Measurements from ENCODE around the gene LURAP1L. TPM values are rescaled to one million over a fixed set of nuclear protein-coding genes. Genes with fewer than 3 reads are reported as not detected.
A peak's percentile ranks its signal among the peaks of the same experiment; 100 is the strongest.

The LURAP1L gene
- polyA plus RNA-seq, 1 donor (not counting 4 experiments of a cell fraction or from before 2014, with no cell fraction given): 25.0 TPM

GRCh38 chr9:12785941-12786340 lies 11.1 kb downstream of the LURAP1L start:
- H3K79me2 ChIP-seq (ENCODE audit: control insufficient read depth, insufficient read depth, low read length): peaks cover 8% of the 10 kb centered on the region

GRCh38 chr9:12790001-12790400 lies 15.2 kb downstream of the LURAP1L start:
- H3K9ac ChIP-seq (ENCODE audit: control insufficient read depth, extremely low read depth, insufficient read depth, low read length): no peak overlapping the region
- no peaks in the 10 kb centered on the region for H3K9me3 ChIP-seq (ENCODE audit: control insufficient read depth, low read depth, low read length)
- peaks cover 0 to 3% of the 10 kb centered on the region in 2 experiments for H3K36me3 ChIP-seq (ENCODE audit: control insufficient read depth in 2 of 2, extremely low read depth in 1 of 2, insufficient read depth in 2 of 2, low read length in 2 of 2)
- no peaks in the 10 kb centered on the region for H3K79me2 ChIP-seq (ENCODE audit: control insufficient read depth, insufficient read depth, low read length)
- H3K9me1 ChIP-seq (ENCODE audit: control insufficient read depth, extremely low read depth, insufficient read depth, low read length): no peaks in the 10 kb centered on the region
- H3K4me2 ChIP-seq (ENCODE audit: control insufficient read depth, extremely low read depth, insufficient read depth, low read depth, low read length): no peak overlapping the region
- dilution Hi-C loops (cut with MboI; ENCODE audit: extremely low pct_ligation_motif_present, low sequenced_read_pairs): no loop called here
- H2AFZ ChIP-seq (ENCODE audit: control insufficient read depth, low read length): no peak overlapping the region
- no peak for DNase-seq (ENCODE audit: low read depth, low spot score)
- peaks cover 11% of the 10 kb centered on the region for H3K4me1 ChIP-seq (ENCODE audit: control insufficient read depth, extremely low read depth, insufficient read depth, low read length)
- TF ChIP-seq CTCF (optimal IDR thresholded peaks at IDR 0.05 in 1 of 3, IDR thresholded peaks at IDR 0.05 in 1 of 3, conservative IDR thresholded peaks at IDR 0.05 in 1 of 3; ENCODE audit: extremely low read depth in 1 of 3, insufficient read depth in 2 of 3, low read length in 3 of 3) (no peak), EZH2 (IDR thresholded peaks at IDR 0.05; ENCODE audit: low read length) (no peak)
- H4K20me1 ChIP-seq (ENCODE audit: control insufficient read depth, extremely low read depth, insufficient read depth, low read length): no peaks in the 10 kb centered on the region
- H3K27ac ChIP-seq (ENCODE audit: control insufficient read depth, insufficient read depth, low read length): no peak overlapping the region
- H3K27me3 ChIP-seq (ENCODE audit: control insufficient read depth, extremely low read depth, insufficient read depth, low read length): no peaks in the 10 kb centered on the region
- H3K4me3 ChIP-seq (ENCODE audit: control insufficient read depth in 2 of 3, extremely low read depth in 1 of 3, insufficient read depth in 2 of 3, low read depth in 1 of 3, low read length in 3 of 3): no peak overlapping the region
- no peak for FAIRE-seq

More at GRCh38 chr9:12785941-12786340, 11.1 kb downstream of the LURAP1L start:
- dilution Hi-C loops (cut with MboI; ENCODE audit: extremely low pct_ligation_motif_present, low sequenced_read_pairs): no loop called here
- Histone ChIP-seq H3K4me3 (ENCODE audit: control insufficient read depth in 2 of 3, extremely low read depth in 1 of 3, insufficient read depth in 2 of 3, low read depth in 1 of 3, low read length in 3 of 3) (no peak overlapping the region), H3K9me3 (ENCODE audit: control insufficient read depth, low read depth, low read length) (no peaks in the 10 kb centered on the region), H3K36me3 (ENCODE audit: control insufficient read depth in 2 of 2, extremely low read depth in 1 of 2, insufficient read depth in 2 of 2, low read length in 2 of 2) (peaks cover 0 to 3% of the 10 kb centered on the region in 2 experiments), H3K27me3 (ENCODE audit: control insufficient read depth, extremely low read depth, insufficient read depth, low read length) (no peaks in the 10 kb centered on the region), H3K4me2 (ENCODE audit: control insufficient read depth, extremely low read depth, insufficient read depth, low read depth, low read length) (no peak overlapping the region), H3K9me1 (ENCODE audit: control insufficient read depth, extremely low read depth, insufficient read depth, low read length) (no peaks in the 10 kb centered on the region), H4K20me1 (ENCODE audit: control insufficient read depth, extremely low read depth, insufficient read depth, low read length) (no peaks in the 10 kb centered on the region), H3K9ac (ENCODE audit: control insufficient read depth, extremely low read depth, insufficient read depth, low read length) (peak overlapping the region; percentile 80), H3K4me1 (ENCODE audit: control insufficient read depth, extremely low read depth, insufficient read depth, low read length) (peaks cover 23% of the 10 kb centered on the region), H2AFZ (ENCODE audit: control insufficient read depth, low read length) (no peak overlapping the region), H3K27ac (ENCODE audit: control insufficient read depth, insufficient read depth, low read length) (peak overlapping the region; percentile 97)
- FAIRE-seq (no peak), DNase-seq (ENCODE audit: low read depth, low spot score) (no peak)
- TF ChIP-seq EZH2 (IDR thresholded peaks at IDR 0.05; ENCODE audit: low read length): no peak
- no peak for TF ChIP-seq CTCF (optimal IDR thresholded peaks at IDR 0.05 in 1 of 3, IDR thresholded peaks at IDR 0.05 in 1 of 3, conservative IDR thresholded peaks at IDR 0.05 in 1 of 3; ENCODE audit: extremely low read depth in 1 of 3, insufficient read depth in 2 of 3, low read length in 3 of 3)
